ENCODE measurements around the gene INPP5B.

GRCh38 chr1:37858931-37859506 is 87.8 kb downstream of the INPP5B start:
- TF ChIP-seq CREB1 (CRISPR knock-in tag; IDR thresholded peaks at IDR 0.05; ENCODE audit: low read depth) (no peak), CTCF (conservative IDR thresholded peaks at IDR 0.05; ENCODE audit: low read depth in 2 of 2) (no peak), EZH2 (IDR thresholded peaks at IDR 0.05; ENCODE audit: low read depth, unreplicated experiment) (no peak), REST (IDR thresholded peaks at IDR 0.05; ENCODE audit: unreplicated experiment) (no peak), NANOG (IDR thresholded peaks at IDR 0.05; ENCODE audit: borderline replicate concordance) (no peak), STAT1 (IDR thresholded peaks at IDR 0.05; ENCODE audit: unreplicated experiment) (no peak), EZH2phosphoT487 (IDR thresholded peaks at IDR 0.05; ENCODE audit: unreplicated experiment) (no peak), POLR2AphosphoS5 (IDR thresholded peaks at IDR 0.05; ENCODE audit: low read depth) (no peak), JUNB (IDR thresholded peaks at IDR 0.05; ENCODE audit: unreplicated experiment) (no peak), ZNF331 (CRISPR knock-in tag; IDR thresholded peaks at IDR 0.05; ENCODE audit: low read depth) (no peak), ZNF462 (CRISPR knock-in tag; IDR thresholded peaks at IDR 0.05) (no peak), ZNF114 (CRISPR knock-in tag; IDR thresholded peaks at IDR 0.05) (no peak)
